ENCODE results near the gene WDFY1.

DNA sequence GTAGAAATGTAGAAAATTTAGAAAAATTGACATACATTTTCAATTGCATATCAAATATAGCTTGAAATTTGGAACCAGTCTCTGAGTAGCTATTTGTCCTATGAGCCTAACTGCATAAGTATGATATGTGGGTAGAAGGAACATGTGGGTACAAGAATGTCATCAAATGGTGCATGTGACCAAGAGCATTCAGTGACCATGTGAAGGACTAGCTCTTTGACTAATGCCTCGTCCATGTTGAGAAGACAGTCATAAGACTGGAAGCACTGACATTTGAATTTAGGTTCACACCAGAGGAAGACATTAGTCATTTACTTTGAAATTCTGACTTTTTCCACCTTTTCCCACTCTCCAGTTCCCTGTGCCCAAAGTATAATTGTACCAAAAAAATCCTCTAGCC lies 24.7 kb upstream of the WDFY1 start:
- TF ChIP-seq, protein P1, sequence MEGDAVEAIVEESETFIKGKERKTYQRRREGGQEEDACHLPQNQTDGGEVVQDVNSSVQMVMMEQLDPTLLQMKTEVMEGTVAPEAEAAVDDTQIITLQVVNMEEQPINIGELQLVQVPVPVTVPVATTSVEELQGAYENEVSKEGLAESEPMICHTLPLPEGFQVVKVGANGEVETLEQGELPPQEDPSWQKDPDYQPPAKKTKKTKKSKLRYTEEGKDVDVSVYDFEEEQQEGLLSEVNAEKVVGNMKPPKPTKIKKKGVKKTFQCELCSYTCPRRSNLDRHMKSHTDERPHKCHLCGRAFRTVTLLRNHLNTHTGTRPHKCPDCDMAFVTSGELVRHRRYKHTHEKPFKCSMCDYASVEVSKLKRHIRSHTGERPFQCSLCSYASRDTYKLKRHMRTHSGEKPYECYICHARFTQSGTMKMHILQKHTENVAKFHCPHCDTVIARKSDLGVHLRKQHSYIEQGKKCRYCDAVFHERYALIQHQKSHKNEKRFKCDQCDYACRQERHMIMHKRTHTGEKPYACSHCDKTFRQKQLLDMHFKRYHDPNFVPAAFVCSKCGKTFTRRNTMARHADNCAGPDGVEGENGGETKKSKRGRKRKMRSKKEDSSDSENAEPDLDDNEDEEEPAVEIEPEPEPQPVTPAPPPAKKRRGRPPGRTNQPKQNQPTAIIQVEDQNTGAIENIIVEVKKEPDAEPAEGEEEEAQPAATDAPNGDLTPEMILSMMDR (conservative IDR thresholded peaks at IDR 0.05; ENCODE audit: low read length), result no peak
- TF ChIP-seq EZH2phosphoT487 (IDR thresholded peaks at IDR 0.05; ENCODE audit: borderline replicate concordance, low read depth, low read length), result no peak
